DOHH2 (cell line): ENCODE data around the gene ST3GAL5.

ENCODE experiments used
- H3F3A ChIP-seq: fragments of 200-600 bp; sonication (generic), shearing (Covaris generic); 2 replicates; pipeline ENCODE4 v1.6.0; 2016; ENCODE audit warnings: antibody characterized with exemption, mild to moderate bottlenecking; ENCODE audit not compliant: control insufficient read depth, insufficient read depth
- H3K27ac ChIP-seq: fragments of 200-600 bp; sonication (generic); 2 replicates; pipeline ENCODE4 v1.5.1; 2014; ENCODE audit warnings: low read depth, mild to moderate bottlenecking, low read length, moderate library complexity
- H3K27me3 ChIP-seq: fragments of 200-600 bp; sonication (generic); 2 replicates; pipeline ENCODE4 v1.6.1; 2014; ENCODE audit warnings: mild to moderate bottlenecking, low read length, mixed read lengths; ENCODE audit not compliant: control insufficient read depth
- H3K36me3 ChIP-seq: fragments of 200-600 bp; sonication (generic); 2 replicates; pipeline ENCODE4 v1.6.1; 2014; ENCODE audit warnings: mild to moderate bottlenecking, low read length, moderate library complexity, mixed read lengths; ENCODE audit not compliant: control insufficient read depth
- H3K4me1 ChIP-seq: fragments of 200-600 bp; sonication (generic); 2 replicates; pipeline ENCODE4 v1.6.1; 2014; ENCODE audit warnings: mild to moderate bottlenecking, low read length, mixed read lengths; ENCODE audit not compliant: control insufficient read depth
- H3K4me2 ChIP-seq: fragments of 200-600 bp; sonication (generic); 2 replicates; pipeline ENCODE4 v1.6.0; 2014; ENCODE audit warnings: mild to moderate bottlenecking, low read length, moderate library complexity
- H3K4me3 ChIP-seq: fragments of 200-600 bp; sonication (generic); 2 replicates; pipeline ENCODE4 v1.5.1; 2014; ENCODE audit warnings: mild to moderate bottlenecking, low read length, mixed read lengths
- H3K79me2 ChIP-seq: fragments of 200-600 bp; sonication (generic); 2 replicates; pipeline ENCODE4 v1.6.1; 2014; ENCODE audit warnings: mild to moderate bottlenecking, low read length, mixed read lengths; ENCODE audit not compliant: control insufficient read depth
- H3K9me2 ChIP-seq: fragments of 200-600 bp; sonication (generic); replicated peaks from 2 replicates; pipeline ENCODE4 v1.6.1; 2014; ENCODE audit warnings: mild to moderate bottlenecking, low read length, mixed read lengths; ENCODE audit not compliant: control insufficient read depth
- H3K9me3 ChIP-seq: fragments of 200-600 bp; sonication (generic); 2 replicates; pipeline ENCODE4 v1.6.1; 2014; ENCODE audit warnings: antibody characterized with exemption, low read length, mixed read lengths; ENCODE audit not compliant: control insufficient read depth, insufficient read depth
- H4K20me1 ChIP-seq: fragments of 200-600 bp; sonication (generic); 2 replicates; pipeline ENCODE4 v1.6.0; 2014; ENCODE audit warnings: low read depth, mild to moderate bottlenecking, antibody characterized with exemption, low read length, moderate library complexity; ENCODE audit not compliant: control insufficient read depth, insufficient read depth
- EZH2phosphoT487 ChIP-seq: fragments of 200-600 bp; sonication (generic); IDR thresholded peaks from 2 replicates; pipeline ENCODE4 v1.6.1; 2017; ENCODE audit warnings: borderline replicate concordance, mild to moderate bottlenecking, antibody characterized with exemption, low read length, moderate library complexity, mixed read lengths
- TF ChIP-seq, protein P1 (sequence below): fragments of 200-600 bp; sonication (generic); IDR thresholded peaks from one replicate; pipeline ENCODE4 v1.5.1; 2014; ENCODE audit warnings: antibody characterized with exemption, mild to moderate bottlenecking, low read depth, low read length; ENCODE audit not compliant: poor library complexity, severe bottlenecking

ST3GAL5 gene

GRCh38 chr2:85905891-85906290, 17.1 kb upstream of the ST3GAL5 start:
- H4K20me1 ChIP-seq: no peaks in the 10 kb centered on the region
- H3K4me1 ChIP-seq: no peaks in the 10 kb centered on the region
- H3K4me2 ChIP-seq: no peak overlapping the region
- H3K27ac ChIP-seq: no peak overlapping the region
- H3K9me2 ChIP-seq: no peaks in the 10 kb centered on the region
- TF ChIP-seq, protein P1, sequence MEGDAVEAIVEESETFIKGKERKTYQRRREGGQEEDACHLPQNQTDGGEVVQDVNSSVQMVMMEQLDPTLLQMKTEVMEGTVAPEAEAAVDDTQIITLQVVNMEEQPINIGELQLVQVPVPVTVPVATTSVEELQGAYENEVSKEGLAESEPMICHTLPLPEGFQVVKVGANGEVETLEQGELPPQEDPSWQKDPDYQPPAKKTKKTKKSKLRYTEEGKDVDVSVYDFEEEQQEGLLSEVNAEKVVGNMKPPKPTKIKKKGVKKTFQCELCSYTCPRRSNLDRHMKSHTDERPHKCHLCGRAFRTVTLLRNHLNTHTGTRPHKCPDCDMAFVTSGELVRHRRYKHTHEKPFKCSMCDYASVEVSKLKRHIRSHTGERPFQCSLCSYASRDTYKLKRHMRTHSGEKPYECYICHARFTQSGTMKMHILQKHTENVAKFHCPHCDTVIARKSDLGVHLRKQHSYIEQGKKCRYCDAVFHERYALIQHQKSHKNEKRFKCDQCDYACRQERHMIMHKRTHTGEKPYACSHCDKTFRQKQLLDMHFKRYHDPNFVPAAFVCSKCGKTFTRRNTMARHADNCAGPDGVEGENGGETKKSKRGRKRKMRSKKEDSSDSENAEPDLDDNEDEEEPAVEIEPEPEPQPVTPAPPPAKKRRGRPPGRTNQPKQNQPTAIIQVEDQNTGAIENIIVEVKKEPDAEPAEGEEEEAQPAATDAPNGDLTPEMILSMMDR: no peak
- no peak for TF ChIP-seq EZH2phosphoT487
- no peaks in the 10 kb centered on the region for H3K27me3 ChIP-seq
- H3K36me3 ChIP-seq: no peaks in the 10 kb centered on the region
- no peaks in the 10 kb centered on the region for H3K79me2 ChIP-seq
- no peaks in the 10 kb centered on the region for H3F3A ChIP-seq
- H3K4me3 ChIP-seq: no peak overlapping the region
- no peaks in the 10 kb centered on the region for H3K9me3 ChIP-seq

DNA sequence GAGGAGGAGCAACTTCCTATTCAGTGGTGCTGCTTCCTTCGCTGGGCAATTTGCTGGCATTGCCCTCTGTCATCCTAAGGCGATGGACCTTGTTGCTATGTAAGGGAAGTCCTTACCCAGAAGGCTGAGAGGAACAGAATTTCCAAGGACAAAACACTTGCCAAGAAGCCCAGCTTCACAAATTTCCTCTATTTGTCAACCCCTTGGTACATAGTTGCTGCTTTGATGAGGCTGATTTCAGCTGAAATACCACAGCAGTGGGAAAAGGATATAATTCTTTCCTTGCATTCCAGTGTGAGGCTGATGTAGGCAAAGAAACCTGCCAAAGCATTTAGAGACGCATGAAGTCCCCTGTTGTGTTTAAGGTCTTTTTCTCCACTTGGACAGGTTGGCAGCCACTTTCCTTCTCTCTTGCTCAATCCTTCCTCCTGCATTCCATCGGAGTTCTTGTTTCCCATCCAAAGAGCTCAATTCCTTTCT, 16.4 kb upstream of the ST3GAL5 start:
- Histone ChIP-seq H3K4me1 (no peaks in the 10 kb centered on the region), H3F3A (no peaks in the 10 kb centered on the region), H4K20me1 (no peaks in the 10 kb centered on the region), H3K27me3 (no peaks in the 10 kb centered on the region), H3K27ac (no peak overlapping the region), H3K36me3 (no peaks in the 10 kb centered on the region), H3K4me2 (no peak overlapping the region), H3K9me2 (no peaks in the 10 kb centered on the region), H3K79me2 (no peaks in the 10 kb centered on the region), H3K4me3 (no peak overlapping the region), H3K9me3 (no peaks in the 10 kb centered on the region)
- no peak for TF ChIP-seq EZH2phosphoT487
- TF ChIP-seq, protein P1: no peak

DNA sequence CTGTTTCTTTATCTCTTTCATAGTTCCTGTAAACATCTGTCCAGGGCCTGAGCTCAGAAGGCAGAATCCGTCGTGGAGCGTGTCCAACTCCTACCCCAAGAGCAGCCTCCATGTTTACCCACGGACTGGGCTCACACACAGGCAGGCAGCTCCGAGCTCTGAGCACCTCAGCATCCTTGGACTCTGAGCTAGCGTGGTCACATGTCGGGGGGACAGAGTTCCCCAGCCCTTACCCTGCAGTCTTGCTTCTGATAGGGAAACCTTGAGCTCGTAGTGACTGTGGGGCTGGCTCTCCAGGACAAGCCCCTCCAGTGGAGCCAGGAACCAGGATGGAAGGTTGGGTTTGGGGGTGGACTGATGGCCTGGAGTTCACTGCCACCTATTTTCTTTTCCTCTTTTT, 15.1 kb upstream of the ST3GAL5 start:
- H3K9me2 ChIP-seq: no peaks in the 10 kb centered on the region
- H3K79me2 ChIP-seq: no peaks in the 10 kb centered on the region
- H3K27ac ChIP-seq: no peak overlapping the region
- H3K27me3 ChIP-seq: no peaks in the 10 kb centered on the region
- no peaks in the 10 kb centered on the region for H3K36me3 ChIP-seq
- no peaks in the 10 kb centered on the region for H3F3A ChIP-seq
- H3K9me3 ChIP-seq: no peaks in the 10 kb centered on the region
- no peak overlapping the region for H3K4me2 ChIP-seq
- TF ChIP-seq EZH2phosphoT487: no peak
- TF ChIP-seq, protein P1: no peak
- no peak overlapping the region for H3K4me3 ChIP-seq
- H4K20me1 ChIP-seq: no peaks in the 10 kb centered on the region
- H3K4me1 ChIP-seq: no peaks in the 10 kb centered on the region
